ENCODE data around the gene FBN3. TPM values are rescaled to one million over a fixed set of nuclear protein-coding genes. Genes with fewer than 3 reads are reported as not detected.

The FBN3 gene
- total and polyA plus RNA-seq, 5 donors: not detected

DNA sequence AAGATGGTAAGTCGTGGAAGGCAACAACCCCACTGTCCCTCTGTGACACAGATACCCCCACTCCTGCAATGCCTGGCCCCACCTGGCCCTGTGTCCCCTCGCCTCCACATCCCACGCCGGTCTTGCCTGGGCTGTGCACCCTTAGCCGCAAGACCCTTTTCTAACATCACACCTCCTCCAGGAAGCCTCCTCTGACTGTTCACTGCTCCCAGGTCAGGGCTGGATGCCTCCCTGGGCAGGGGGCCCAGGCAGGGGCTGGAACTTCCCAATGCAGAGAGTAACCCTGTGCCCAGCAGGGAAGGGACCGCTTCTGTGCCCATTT lies 1.3 kb downstream of the FBN3 start:
- intact Hi-C loops (cut with DNase I): no loop called here
- DNase-seq: no peak
- no peak for ATAC-seq
- 75% methylated on average over 6 of the region's 6 CpGs for WGBS
- Histone ChIP-seq H3K4me1 (ENCODE audit: control insufficient read depth, insufficient read depth, low read length) (no peaks in the 10 kb centered on the region), H3K4me3 (ENCODE audit: low read length) (no peak overlapping the region), H3K9me3 (ENCODE audit: control insufficient read depth, low read length) (no peaks in the 10 kb centered on the region), H3K27ac (ENCODE audit: low read length) (no peak overlapping the region), H3K27me3 (ENCODE audit: control insufficient read depth, insufficient read depth) (no peaks in the 10 kb centered on the region)

DNA sequence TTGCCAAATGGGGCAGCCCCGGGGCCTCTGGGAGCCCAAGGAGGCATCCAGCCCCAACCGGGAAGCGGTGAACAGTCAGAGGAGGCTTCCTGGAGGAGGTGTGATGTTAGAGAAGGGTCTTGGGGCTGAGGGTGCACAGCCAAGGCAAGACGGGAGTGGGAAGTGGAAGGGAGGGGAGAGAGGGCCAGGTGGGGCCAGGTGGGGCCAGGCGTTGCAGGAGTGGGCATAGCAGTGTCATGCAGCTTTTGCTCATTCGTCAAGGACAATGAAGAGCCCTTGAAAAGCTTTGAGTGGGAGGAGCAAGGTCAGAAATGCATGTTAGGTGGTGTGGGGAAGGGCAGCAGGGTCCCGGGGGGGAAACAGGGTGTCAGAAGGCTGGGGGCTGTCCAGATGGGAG lies 1.8 kb downstream of the FBN3 start:
- H3K27me3 ChIP-seq (ENCODE audit: control insufficient read depth, insufficient read depth): no peaks in the 10 kb centered on the region
- no peaks in the 10 kb centered on the region for H3K4me1 ChIP-seq (ENCODE audit: control insufficient read depth, insufficient read depth, low read length)
- intact Hi-C loops (cut with DNase I): no loop called here
- no peak overlapping the region for H3K4me3 ChIP-seq (ENCODE audit: low read length)
- no peak overlapping the region for H3K27ac ChIP-seq (ENCODE audit: low read length)
- H3K9me3 ChIP-seq (ENCODE audit: control insufficient read depth, low read length): no peaks in the 10 kb centered on the region
- WGBS: 31% methylated on average over 7 of the region's 7 CpGs
- ATAC-seq (no peak), DNase-seq (no peak)

DNA sequence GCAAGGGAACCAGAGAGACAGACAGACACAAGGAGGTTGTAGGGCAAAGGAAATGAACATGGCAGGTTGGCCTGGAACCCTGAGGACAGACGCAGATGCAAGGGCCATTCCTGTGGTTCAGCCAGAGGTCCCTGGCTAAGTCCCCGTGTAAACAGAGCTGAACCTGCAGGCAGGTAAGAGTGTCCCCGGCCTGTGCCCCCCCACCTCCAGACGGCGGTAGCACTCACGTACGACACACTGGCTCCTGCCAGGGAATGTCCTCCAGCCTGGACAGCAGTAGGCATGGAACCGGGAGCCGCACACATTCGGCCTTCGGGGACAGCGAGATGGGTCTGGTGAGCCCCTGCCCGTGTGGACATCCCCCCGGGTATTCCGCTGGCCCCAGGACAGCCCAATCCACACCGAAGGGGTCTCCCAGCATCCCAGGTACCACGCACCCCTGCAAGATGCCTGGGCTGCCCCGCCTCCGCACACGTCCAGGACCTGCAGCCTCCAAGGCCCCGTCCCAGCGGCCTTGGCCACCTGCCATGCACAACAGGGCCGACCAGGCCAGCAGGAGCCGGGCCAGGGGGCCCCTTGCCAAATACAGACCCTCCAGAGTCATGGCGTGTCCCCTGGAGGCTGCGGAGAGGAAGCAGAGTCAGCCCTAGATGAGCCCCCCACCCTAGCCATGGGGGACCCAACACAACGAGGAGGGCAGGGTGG lies 2.4 kb downstream of the FBN3 start:
- WGBS: 55% methylated on average over 27 of the region's 27 CpGs
- no peaks in the 10 kb centered on the region for H3K27me3 ChIP-seq (ENCODE audit: control insufficient read depth, insufficient read depth)
- H3K9me3 ChIP-seq (ENCODE audit: control insufficient read depth, low read length): no peaks in the 10 kb centered on the region
- DNase-seq: no peak
- intact Hi-C loops (cut with DNase I): no loop called here
- no peak overlapping the region for H3K4me3 ChIP-seq (ENCODE audit: low read length)
- H3K27ac ChIP-seq (ENCODE audit: low read length): no peak overlapping the region
- no peak for ATAC-seq
- no peaks in the 10 kb centered on the region for H3K4me1 ChIP-seq (ENCODE audit: control insufficient read depth, insufficient read depth, low read length)

DNA sequence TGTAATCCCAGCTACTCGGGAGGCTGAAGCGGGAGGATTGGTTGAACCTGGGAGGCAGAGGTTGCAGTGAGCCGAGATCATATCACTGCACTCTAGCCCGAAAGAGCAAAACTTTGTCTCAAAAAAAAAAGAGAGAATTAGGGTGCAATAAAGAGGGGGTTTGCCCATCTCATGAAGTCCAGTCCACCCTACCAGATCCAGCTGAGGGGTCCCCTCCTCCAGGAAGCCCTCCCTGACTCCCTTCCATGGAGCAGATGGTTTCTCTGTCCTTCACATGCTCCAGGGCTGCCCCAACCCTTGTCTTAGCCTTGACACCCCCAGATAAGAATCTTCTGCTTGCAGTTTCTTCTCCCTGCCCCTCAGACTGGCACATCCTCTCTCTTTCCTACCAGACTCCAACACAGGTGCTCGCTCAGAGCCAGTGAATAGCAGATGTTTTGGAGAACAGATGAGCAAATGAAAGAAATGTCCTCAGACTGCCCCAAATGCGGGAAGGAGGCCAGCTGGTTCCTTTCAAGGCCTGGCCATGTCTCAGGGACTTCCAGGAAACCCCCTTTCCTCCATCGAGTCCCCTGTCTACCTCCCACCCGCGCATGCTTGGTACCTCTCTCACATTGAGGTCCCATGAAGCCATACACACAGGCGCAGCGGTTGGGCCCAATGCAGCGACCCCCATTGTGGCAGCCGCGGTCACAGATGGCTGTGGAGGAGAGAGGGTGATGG lies 5.0 kb downstream of the FBN3 start:
- intact Hi-C loops (cut with DNase I): no loop called here
- Histone ChIP-seq H3K27me3 (ENCODE audit: control insufficient read depth, insufficient read depth) (no peaks in the 10 kb centered on the region), H3K9me3 (ENCODE audit: control insufficient read depth, low read length) (no peaks in the 10 kb centered on the region), H3K27ac (ENCODE audit: low read length) (no peak overlapping the region), H3K4me1 (ENCODE audit: control insufficient read depth, insufficient read depth, low read length) (no peaks in the 10 kb centered on the region), H3K4me3 (ENCODE audit: low read length) (no peak overlapping the region)
- no peak for DNase-seq
- 73% methylated on average over 14 of the region's 14 CpGs for WGBS
- ATAC-seq: no peak

DNA sequence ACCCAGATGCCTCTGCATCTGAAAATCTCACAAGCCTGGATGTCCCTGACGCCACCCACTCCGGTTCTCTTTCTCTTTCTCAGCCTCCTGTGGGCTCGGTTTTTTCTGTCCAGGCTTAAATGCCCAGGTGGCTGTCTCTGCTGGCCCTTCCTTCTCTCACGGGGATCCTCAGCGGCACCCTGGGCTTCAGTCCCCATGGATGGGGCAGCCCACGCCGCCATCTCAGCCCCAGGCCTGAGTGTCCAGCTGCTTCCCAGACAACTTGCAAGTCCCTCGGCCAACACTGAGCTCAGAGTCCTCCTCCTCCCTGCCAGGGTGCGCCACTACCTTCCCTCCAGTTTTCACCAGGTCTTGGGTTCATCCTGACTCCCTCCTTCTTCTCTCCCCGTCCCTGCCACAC lies 6.4 kb downstream of the FBN3 start:
- H3K27ac ChIP-seq (ENCODE audit: low read length): no peak overlapping the region
- no peaks in the 10 kb centered on the region for H3K27me3 ChIP-seq (ENCODE audit: control insufficient read depth, insufficient read depth)
- WGBS: 56% methylated on average over 10 of the region's 10 CpGs
- no peak for ATAC-seq
- H3K4me3 ChIP-seq (ENCODE audit: low read length): no peak overlapping the region
- intact Hi-C loops (cut with DNase I): no loop called here
- H3K9me3 ChIP-seq (ENCODE audit: control insufficient read depth, low read length): no peaks in the 10 kb centered on the region
- no peaks in the 10 kb centered on the region for H3K4me1 ChIP-seq (ENCODE audit: control insufficient read depth, insufficient read depth, low read length)
- DNase-seq: no peak

DNA sequence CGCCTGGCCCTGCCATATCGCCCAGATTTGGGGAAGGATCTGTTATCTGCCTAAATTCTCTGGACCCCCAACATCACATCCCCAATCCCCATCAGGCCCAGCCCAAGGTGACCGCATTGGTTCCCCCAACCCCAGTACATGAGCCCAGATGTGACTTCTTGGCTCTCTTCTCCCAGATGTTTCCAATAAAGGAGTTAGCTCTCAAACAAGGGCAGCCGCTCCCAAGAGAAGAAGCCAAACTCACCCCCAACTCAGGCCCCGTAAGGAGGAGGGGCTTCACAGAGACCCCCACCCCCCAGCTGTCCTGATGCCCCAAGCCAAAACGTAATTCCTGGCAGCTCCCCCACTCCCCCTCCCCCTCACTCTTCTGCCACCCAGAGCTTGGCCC lies 6.9 kb downstream of the FBN3 start:
- intact Hi-C loops (cut with DNase I): no loop called here
- H3K27me3 ChIP-seq (ENCODE audit: control insufficient read depth, insufficient read depth): no peaks in the 10 kb centered on the region
- DNase-seq (no peak), ATAC-seq (no peak)
- WGBS: 73% methylated on average over 6 of the region's 6 CpGs
- no peaks in the 10 kb centered on the region for H3K4me1 ChIP-seq (ENCODE audit: control insufficient read depth, insufficient read depth, low read length)
- H3K27ac ChIP-seq (ENCODE audit: low read length): no peak overlapping the region
- no peak overlapping the region for H3K4me3 ChIP-seq (ENCODE audit: low read length)
- H3K9me3 ChIP-seq (ENCODE audit: control insufficient read depth, low read length): no peaks in the 10 kb centered on the region

DNA sequence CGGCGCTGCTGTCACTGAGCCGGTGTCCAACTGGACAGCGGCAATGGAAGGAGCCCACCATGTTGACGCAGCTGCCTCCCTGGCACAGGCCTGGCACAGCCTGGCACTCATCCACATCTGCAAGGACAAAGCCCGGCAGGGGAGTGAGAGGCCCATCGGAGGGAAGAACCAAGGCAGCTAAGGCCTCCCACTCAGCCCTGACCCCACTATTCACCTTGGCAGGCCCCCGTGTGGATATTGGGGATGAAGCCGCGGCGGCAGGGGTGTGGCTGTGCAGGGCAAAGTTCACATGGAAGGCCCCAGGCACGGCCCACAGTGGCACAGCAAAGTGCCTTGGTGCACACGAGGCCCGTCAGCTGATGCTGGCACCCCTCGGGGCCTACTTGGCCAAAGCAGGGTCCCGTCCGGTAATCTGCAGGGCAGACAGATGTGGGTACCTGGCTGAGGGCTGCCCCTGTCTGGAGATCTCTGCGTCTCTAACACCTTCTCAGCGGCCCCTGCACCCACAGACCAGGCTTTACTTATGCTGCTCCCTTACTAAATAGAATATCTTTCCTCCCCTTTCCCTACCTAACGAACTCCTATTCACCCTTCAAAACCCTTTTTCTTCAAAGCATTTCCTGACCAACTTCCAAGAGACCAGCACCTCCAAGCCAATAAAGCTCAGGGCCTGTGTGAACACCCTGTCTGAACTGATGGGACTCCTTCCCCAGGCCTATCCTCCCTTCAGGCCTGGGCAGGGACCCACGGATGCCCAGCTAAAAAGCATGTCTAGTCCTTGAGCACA lies 7.5 kb downstream of the FBN3 start:
- no peaks in the 10 kb centered on the region for H3K9me3 ChIP-seq (ENCODE audit: control insufficient read depth, low read length)
- DNase-seq: no peak
- H3K27me3 ChIP-seq (ENCODE audit: control insufficient read depth, insufficient read depth): no peaks in the 10 kb centered on the region
- H3K4me1 ChIP-seq (ENCODE audit: control insufficient read depth, insufficient read depth, low read length): no peaks in the 10 kb centered on the region
- WGBS: 94% methylated on average over 21 of the region's 21 CpGs
- no peak overlapping the region for H3K4me3 ChIP-seq (ENCODE audit: low read length)
- no peak overlapping the region for H3K27ac ChIP-seq (ENCODE audit: low read length)
- ATAC-seq: no peak
- intact Hi-C loops (cut with DNase I): no loop called here

DNA sequence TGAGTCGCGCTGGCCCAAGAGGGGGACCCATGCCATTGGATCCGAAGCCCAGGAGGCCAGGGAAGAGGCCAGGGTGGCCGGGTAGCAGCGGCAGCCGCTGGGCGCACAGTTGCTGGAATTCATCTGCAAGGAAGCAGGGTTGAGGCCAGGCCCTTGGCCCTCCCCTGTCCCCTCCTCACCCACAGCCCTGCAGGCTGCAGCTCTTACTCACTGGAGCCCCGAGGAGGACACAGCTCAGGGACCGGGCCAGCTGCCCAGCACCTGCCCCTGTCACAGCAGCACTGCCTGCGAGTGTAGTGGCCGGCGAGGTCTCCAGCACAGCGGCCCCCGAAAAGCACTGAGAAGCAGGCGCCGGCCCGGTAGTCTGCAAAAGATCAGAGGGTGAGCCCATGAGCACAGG lies 11.2 kb downstream of the FBN3 start:
- ATAC-seq (no peak), DNase-seq (no peak)
- H3K27ac ChIP-seq (ENCODE audit: low read length): no peak overlapping the region
- 93% methylated on average over 17 of the region's 17 CpGs for WGBS
- no peak overlapping the region for H3K4me3 ChIP-seq (ENCODE audit: low read length)
- no peaks in the 10 kb centered on the region for H3K27me3 ChIP-seq (ENCODE audit: control insufficient read depth, insufficient read depth)
- H3K9me3 ChIP-seq (ENCODE audit: control insufficient read depth, low read length): no peaks in the 10 kb centered on the region
- intact Hi-C loops (cut with DNase I): no loop called here
- H3K4me1 ChIP-seq (ENCODE audit: control insufficient read depth, insufficient read depth, low read length): no peaks in the 10 kb centered on the region

DNA sequence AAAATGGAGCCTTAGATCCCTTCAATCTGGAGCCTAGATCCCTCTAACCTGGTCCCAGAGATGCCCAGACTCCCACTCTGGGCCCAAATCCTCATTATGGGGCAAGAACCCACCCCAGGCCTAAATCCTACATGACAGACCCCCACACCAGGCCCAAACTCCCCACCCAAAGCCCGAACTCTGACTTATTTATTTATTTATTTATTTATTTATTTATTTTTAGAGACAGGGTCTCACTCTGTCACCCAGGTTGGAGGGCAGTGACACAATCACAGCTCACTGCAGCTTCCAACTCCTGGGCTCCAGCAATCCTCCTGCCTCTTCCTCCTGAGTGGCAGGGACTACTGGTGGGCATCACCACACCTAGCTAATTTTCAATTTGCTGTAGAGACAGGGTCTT lies 12.0 kb downstream of the FBN3 start:
- Histone ChIP-seq H3K27me3 (ENCODE audit: control insufficient read depth, insufficient read depth) (no peaks in the 10 kb centered on the region), H3K9me3 (ENCODE audit: control insufficient read depth, low read length) (no peaks in the 10 kb centered on the region), H3K4me3 (ENCODE audit: low read length) (no peak overlapping the region), H3K4me1 (ENCODE audit: control insufficient read depth, insufficient read depth, low read length) (no peaks in the 10 kb centered on the region), H3K27ac (ENCODE audit: low read length) (no peak overlapping the region)
- DNase-seq (no peak), ATAC-seq (no peak)
- WGBS: 98% methylated on average over 1 of the region's 1 CpG
- intact Hi-C loops (cut with DNase I): no loop called here

DNA sequence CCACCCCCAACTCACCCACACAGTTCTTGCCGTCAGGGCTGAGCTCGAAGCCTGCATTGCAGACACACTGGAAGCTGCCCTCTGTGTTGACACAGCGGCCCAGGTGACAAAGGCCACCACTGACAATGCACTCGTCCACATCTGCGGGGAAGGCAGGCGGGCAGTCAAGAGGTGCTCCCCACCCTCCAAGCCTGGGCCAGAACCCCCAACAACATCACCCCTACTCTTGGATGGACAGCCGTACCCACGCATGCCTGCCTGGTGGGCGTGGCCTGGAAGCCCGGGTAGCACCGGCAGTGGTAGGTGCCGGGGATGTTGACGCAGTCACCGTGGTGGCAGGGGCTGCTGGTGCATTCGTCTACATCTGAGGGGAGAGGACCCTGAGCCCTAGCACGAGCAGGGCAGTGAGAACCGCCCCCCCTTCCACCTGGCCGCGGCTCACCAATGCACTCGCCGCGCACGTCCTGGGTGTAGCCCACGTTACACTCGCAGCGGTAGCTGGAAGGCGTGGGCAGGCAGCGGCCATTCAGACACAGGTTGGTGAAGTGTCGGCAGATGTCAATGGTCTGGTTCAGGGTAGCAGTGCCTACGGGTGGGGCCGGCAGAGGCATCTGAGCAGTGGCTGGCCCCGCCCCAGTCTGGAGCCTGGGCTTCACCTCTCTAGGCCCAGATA lies 13.3 kb downstream of the FBN3 start:
- no peaks in the 10 kb centered on the region for H3K4me1 ChIP-seq (ENCODE audit: control insufficient read depth, insufficient read depth, low read length)
- intact Hi-C loops (cut with DNase I): no loop called here
- 92% methylated on average over 32 of the region's 32 CpGs for WGBS

DNA sequence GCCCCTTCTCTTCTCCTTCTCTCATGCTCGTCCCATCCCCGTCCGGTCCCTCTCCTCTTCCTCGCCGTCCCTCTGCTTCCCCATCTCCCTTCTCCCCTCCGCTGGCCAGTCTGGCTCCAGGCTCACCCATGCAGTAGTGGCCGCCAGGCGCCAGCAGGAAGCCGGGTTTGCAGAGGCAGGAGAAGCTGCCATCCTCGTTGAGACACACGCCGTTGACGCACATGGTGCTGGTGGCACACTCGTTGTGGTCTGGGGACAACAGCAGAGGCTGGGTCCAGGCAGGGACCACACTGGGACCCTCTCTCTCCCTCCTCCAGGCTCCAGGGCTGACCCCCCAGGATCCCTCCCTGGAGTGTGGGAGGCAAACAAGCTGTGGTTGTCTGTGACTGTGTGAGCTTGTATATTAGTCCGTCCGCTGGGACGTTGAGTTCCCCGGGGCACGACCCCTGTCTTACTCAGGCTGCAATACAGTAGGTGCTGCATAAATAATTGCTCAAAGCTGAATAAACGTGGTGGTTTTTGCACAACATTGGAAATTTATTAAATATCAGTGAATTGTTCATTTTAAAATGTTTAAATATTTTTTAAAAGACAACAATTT lies 16.4 kb downstream of the FBN3 start:
- intact Hi-C loops (cut with DNase I): no loop called here
- H3K4me1 ChIP-seq (ENCODE audit: control insufficient read depth, insufficient read depth, low read length): no peaks in the 10 kb centered on the region
- no peaks in the 10 kb centered on the region for H3K9me3 ChIP-seq (ENCODE audit: control insufficient read depth, low read length)
- H3K27me3 ChIP-seq (ENCODE audit: control insufficient read depth, insufficient read depth): no peaks in the 10 kb centered on the region
- H3K27ac ChIP-seq (ENCODE audit: low read length): no peak overlapping the region
- WGBS: 77% methylated on average over 20 of the region's 20 CpGs
- ATAC-seq (no peak), DNase-seq (no peak)
- no peak overlapping the region for H3K4me3 ChIP-seq (ENCODE audit: low read length)

More for the DNA sequence above, 13.3 kb downstream of the FBN3 start:
- H3K9me3 ChIP-seq (ENCODE audit: control insufficient read depth, low read length): no peaks in the 10 kb centered on the region
- no peak overlapping the region for H3K27ac ChIP-seq (ENCODE audit: low read length)
- no peak overlapping the region for H3K4me3 ChIP-seq (ENCODE audit: low read length)
- ATAC-seq: no peak
- no peak for DNase-seq
- no peaks in the 10 kb centered on the region for H3K27me3 ChIP-seq (ENCODE audit: control insufficient read depth, insufficient read depth)
